CD4-positive, alpha-beta T cell treated with Interleukin-17A for 4 hours (primary cell): ENCODE measurements around the gene RPS2.
"Not testable (repeated sequence)": the region's sequence is repeated elsewhere in the genome, so short reads cannot be mapped to it uniquely, and the experiment has no call there.

ENCODE experiments used
- DNase-seq: peaks from one replicate; pipeline ENCODE4 v3.0.0-alpha.2; 2020; ENCODE audit warnings: mixed read lengths

The RPS2 gene

DNA sequence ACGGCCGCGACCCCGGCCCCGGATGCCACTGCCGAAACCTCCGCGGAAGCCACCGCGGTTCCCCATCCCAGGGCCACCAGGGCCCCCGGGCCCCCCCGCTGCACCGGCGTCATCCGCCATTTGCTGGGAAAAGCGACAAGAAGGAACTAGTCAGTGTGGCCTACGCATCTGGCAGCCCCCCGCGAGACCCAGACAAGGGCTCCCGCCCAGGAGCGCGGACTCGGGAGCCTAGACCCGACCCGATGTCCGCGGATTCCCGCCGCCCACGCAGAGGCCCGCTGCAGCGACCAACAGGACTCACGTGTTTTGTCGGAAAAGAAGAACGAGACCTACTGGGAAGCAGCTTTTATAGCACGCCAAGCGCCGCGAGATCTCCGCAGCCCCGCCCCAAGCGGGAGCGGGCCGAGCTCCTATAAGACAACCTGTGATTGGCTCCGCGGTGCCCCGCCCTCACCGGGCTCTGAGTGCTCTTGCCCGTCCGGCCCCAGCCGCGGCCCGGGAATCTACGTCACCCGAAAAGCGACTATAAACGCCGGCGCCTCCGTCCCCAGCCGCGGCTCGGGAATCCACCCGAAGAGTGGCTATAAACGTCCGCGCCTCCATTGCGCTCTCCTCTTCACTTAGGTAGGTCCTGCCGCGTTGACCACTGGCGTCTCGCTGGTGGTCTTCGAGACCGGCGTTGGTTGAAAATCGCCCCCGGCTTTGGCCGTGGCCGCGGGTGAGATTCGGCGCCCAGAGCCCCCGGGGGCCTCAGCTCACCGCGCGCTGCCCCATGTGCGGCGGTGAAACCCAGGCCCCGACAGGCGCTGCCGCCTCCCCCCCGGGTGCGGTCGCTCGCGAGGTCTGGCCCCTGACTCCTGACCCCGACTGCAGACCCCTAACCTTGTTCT is at the start of gene RPS2:
Gene RPS2 (minus strand): TSS at position 321 of the 890 bp plus-strand sequence. CDS start 201 bp downstream, at position 120.
- peak; percentile 97 for DNase-seq

DNA sequence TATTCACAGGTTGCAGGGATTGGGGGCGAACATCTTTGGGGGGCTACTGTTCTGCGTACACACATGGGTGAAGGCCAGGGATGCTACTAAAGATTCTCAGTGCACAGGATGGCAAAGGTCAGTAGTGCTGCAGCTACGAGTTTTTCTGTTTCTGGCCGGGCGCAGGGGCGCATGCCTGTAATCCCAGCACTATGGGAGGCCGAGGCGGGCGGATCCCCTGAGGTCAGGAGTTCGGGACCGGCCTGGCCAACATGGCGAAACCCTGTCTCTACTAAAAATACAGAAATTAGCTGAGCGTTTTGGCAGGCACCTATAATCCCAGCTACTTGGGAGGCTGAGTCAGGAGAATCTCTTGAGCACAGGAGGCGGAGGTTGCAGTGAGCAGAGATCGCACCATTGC is 48.9 kb upstream of the RPS2 start:
- no peak for DNase-seq

DNA sequence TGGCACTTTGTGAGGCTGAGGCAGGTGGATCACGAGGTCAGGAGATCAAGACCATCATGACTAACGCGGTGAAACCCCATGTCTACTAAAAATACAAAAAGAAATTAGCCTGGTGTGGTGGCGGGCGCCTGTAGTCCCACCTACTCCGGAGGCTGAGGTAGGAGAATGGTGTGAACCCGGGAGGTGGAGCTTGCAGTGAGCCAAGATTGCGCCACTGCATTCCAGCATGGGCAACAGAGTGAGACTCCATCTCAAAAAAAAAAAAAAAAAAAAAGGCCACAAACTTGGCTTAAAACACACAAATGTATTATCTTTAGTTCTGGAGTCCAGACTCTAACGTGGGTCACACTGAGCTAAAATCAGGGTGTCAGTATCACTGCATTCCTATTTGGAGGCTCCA is 47.1 kb upstream of the RPS2 start:
- DNase-seq, result not testable (repeated sequence)

DNA sequence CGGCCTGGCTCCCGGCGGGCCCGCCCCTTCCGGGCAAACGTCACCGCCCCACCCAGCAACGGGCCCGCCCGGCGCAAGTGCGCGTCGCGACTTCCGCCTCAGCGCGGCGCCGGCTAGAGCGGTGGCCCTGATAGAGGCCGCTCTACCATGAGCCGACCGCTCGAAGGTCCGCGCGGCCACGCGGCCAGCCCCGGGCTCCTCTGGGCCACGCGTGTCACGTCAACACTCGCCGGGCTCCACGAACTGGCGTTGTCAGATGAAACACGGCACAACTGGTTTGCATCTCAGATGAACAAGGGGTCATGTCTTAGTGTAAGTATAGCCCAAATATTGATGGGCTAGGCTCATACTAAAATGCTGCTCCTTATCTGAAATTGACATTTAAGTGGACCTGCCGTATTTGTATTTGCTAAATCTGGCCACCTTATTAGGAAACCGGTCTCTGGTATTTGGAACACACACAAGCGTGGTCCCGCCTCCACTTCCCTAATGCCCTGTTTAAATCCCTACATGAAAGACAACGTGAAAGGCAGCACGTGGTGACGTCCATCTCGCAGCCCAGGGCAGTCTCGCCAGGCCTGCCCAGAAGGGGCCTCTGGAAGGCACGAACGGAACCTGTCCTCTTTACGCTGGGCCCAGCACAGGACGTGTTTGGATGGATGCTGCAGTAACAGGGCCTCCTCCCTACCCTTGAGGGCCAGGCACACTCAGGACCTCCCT is 45.3 kb upstream of the RPS2 start, which contains the start of gene ZNF598:
Gene ZNF598 (minus strand): TSS at position 31 of the 720 bp plus-strand sequence.
- DNase-seq, result peak; percentile 86

DNA sequence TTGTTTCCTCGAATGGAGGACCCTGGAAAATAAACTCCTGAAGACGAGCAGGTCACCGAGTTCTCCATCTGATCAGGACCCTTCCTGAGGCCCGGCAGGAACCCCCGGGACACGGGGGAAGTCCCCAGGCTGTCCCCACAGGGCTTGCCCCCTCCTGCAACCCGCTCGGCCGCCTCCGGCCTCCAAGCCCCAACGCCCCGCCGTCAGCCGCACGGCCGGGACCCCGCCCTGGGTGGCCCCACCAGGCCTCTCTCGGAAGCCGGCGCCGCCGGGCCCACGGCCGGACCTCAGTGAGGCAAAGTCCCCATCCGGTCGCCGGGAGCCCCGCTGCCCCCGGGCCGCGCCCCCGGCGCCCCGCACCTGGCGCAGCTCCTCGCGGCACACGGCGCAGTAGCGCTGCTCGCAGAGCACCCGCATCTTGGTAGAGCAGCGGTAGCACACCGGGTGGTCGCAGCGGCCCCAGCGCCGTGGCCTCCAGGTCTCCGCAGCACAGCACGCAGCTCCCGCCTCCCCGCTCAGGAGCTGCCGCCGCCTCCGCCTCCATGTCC is 44.6 kb upstream of the RPS2 start:
- DNase-seq, result no peak

DNA sequence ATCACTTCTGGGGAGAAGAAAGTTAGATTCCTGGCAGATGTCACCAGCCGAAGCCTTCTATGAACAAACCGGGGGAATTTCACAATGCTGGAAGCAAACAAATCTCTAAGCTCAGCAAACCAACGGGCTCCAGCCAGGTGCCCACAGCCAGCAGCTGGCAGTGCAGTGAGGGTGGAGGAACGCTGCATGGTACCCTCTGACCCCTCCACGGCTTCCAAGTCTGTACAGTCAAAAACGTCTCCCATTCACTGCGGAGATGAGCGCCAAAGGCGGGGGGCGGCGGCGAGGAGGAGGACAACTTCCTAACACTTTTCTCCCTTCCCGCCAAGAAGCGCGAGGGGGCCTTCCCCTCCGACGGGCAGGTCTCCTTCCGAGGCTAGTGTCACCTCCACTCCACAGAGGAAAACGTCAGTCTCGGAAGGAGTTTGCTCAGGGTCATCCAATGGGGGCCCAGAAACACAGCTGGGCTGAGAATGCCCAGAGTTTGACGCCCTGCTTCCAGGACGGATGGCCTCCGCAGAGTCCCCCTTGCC is 44.1 kb upstream of the RPS2 start:
- DNase-seq, result no peak

DNA sequence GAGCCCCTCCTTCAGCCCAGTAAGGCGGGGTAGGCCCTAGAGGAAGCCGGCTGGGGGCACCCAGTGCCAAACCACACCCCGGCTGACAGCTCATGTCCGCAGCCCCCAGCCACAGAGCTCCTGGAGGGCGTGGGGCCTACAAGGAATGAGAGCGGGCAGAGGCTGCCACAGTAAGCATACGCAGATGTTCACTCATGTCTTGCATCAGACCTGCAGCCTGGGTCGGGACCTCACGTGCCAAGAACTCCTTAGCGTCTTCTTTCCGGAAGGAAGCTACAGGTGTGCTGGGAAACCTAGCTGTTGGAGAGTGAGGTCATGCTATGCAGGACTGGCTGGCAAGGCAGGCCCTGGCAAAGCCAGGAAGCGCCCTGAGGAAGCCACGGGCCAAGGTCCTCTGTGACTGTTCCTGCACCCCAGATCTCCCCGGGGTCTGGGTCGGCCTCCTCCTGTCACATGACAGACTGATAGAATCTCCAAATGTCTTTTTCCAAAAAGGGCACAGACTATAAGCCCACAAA is 43.4 kb upstream of the RPS2 start:
- no peak for DNase-seq

DNA sequence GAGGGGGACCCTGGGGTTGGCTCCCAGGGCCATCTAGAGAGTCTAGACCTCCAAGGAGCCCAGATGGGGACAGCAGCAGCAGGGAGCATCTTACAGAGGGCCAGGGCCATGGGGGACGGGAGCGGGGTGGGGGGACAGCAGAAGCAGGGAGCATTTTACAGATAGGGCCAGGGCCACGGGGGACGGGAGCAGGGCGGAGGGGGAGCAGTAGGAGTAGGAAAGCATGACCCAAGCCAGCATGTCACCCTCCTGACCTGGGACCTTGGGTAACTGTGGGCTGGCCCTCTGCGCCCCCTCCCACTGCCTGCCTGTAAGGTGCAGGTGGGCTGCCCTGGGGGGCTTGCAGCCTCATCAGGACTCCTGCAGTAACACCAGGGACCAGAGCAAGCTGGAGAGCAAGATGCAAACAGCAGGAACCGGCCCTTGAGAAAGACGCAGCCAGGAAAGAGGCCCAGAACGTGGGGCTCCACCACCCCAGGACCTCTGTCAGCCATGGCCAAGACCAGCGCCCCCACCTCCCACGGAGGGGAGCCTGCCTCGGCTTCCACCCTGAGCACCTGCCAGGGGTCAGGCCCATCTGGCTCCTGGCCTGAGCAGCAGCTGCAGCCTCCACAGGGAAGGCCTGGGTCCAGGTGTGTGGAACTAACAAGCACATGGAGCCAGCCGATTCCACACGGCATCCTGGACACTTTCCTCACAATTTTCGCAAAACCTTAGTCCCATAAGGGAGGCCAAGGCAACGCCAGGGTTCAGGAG is 42.6 kb upstream of the RPS2 start:
- no peak for DNase-seq

DNA sequence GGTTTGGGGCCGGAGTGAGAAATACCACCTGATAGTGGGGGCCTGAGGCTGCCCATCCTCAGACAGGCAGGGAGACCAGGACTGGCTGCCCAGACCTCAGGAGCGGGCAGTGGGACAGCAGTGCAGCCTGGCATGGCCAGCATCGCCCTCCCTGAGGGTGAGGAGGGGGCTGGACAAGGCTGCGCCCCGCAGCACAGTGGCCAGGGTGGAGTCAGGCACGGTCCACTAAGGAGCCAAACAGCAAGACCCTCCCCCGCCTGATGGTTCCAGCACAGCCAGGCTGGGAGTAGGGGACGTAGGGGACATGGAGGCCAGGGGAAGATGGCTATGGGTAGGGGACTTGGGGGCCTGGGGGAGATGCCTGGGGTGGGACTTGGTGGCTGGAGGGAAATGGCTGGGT is 41.7 kb upstream of the RPS2 start:
- no peak for DNase-seq

DNA sequence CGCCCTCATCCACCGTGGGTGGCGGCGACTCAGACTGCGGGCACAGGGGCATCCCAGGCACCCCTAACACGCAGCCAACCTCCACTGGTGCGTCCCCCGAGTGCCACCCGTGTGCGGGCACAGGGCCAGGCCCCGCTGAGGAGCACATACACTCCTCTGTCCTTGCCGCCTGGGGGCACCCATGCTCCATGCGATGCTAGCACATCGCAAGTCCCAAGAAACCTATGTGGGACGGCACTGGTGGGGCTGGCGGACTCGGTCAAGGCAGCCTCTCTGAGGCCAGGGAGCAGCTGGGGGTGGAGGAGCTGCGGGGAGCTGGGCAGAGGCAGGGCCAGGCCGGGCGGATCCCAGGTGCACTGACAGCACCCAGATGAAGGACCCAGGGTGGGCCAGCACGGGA is 41.0 kb upstream of the RPS2 start:
- DNase-seq, result no peak

DNA sequence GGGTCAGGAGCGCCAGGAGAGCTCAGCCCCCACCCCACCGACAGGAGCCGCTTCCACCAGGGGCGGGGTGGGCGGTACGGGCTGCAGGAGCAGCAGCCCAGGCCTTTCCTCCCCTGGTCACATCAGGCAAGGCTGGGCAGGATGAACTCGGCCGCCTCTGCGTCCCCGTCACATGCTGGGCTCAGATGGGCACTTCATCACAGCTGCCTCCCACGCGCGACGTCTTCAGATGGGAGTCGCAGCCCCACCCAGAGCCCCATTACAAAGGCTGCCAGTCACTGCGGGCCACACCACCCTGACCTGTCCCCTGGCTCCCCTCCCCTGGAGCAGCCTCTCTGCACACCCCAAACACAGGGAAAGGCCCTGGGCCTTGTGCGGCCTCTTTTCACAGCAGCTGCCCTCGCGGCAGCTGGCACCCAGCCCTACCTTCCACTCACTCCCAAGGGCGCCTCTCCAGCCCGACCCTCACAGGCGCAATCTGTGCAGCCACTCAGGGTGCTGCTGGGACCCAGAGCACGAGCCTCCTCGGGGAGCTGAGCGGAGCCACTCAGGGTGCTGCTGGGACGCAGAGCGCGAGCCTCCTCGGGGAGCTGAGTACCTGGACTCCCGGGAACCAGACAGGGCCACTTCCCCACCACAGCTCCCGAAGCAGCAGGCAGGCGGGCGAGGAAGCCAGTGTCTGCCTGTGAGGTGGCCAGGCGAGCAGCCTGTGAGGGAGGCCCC is 40.3 kb upstream of the RPS2 start:
- no peak for DNase-seq

DNA sequence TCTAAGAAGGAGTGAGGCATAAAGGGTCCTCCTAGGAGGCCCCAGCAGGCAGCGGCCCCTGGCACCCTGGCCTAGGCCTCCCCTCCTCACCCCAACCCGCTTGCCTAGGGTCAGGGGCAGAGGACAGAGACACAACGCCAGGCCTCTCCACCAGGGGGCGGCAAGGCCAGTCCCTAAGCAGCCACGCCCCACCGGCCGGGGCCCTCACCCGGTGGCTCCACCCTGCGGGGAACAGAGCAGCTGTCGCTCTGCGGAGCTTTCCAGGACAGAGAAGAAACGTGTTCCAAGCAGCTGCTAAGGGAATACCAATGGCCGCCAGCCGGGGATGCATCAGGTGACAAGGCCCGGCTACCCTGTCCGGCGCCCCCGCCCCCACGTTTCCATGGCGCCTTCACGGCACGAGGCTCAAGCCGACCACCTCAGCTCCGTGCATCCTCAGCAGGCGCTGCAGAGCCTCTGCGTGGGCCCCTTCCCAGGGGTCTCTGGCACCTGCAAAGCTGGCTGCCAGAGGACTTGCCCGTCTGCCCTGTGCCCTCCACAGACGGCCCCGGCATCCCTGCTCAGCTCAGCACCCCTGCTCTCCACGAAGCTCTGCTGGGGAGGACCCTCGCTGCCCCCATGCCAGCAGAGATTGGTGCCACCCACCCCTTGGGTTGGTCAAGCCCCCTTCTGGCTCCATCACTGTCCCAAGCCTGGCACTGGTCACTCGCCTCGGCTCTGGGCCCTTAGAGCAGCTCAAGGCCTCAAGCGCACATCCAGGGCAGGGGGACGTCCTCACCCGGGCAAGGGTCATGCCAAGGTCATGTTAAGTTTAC is 39.4 kb upstream of the RPS2 start:
- DNase-seq, result peak; percentile 89

DNA sequence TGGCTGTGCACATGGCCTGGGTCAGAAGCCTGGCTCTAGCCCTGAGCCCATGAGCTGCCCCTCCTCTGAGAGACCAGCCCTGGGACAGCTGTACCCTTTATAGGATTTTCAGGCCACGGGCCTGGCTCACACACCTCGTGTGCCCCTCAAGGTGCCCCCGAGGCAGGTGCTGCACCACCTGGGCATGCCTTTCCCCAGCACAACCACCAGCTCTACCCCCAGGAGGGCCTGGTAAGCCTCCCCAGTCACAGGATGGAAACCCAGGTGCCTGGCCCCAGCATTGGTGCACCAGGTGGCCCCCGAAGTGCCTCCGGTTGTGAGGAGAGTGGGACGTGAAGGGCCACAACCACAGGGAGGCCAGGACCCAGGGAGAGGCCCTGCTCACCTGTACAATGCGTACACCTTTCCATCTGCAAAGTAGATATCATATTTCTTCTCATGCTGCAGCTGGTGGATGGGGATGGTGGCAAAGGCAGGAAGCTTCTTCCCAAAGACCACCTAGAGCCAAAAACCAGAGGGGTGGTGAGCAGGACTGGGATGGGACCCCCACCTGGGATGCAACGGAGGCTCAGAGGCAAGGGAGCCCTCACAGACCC is 38.7 kb upstream of the RPS2 start:
- no peak for DNase-seq

DNA sequence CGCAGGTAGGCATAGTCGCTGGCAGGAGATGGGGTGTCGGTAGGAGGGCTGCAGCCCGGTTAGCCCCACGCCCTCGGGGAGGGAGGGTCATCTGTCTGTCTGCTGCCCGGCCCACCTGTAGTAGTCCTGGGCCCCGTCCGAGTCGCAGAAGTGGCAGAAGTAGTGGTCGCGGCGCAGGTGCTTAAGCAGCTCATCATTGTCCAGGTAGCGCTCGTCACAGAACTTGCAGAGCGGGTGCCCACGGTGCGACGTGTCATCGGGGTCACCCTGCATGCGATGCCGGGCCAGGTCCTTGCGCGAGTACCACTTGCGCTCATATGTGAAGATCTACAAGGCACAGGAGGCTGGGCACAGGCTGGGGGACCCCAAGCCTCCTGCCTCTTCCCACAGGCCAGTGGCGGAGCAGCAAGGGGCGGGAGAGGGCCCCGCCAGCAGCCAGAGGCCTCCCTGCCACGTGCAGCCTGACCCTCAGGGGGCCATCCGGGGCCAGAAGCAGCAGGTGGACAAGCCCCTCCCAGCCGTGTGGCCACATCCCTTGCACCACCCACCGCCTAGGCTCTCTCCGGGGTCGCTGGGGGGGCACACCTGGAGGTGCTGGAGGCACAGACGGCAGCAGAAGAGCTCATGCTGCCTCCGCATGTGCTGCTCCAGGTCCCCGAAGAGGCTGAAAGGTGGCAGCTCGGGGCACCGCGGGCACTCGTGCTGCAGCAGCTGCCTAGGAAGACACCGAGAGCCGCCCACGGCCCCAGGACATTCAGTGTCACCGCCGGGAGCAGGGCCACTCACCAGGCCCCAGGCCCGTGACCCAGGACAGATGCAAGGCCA is 38.0 kb upstream of the RPS2 start:
- no peak for DNase-seq

DNA sequence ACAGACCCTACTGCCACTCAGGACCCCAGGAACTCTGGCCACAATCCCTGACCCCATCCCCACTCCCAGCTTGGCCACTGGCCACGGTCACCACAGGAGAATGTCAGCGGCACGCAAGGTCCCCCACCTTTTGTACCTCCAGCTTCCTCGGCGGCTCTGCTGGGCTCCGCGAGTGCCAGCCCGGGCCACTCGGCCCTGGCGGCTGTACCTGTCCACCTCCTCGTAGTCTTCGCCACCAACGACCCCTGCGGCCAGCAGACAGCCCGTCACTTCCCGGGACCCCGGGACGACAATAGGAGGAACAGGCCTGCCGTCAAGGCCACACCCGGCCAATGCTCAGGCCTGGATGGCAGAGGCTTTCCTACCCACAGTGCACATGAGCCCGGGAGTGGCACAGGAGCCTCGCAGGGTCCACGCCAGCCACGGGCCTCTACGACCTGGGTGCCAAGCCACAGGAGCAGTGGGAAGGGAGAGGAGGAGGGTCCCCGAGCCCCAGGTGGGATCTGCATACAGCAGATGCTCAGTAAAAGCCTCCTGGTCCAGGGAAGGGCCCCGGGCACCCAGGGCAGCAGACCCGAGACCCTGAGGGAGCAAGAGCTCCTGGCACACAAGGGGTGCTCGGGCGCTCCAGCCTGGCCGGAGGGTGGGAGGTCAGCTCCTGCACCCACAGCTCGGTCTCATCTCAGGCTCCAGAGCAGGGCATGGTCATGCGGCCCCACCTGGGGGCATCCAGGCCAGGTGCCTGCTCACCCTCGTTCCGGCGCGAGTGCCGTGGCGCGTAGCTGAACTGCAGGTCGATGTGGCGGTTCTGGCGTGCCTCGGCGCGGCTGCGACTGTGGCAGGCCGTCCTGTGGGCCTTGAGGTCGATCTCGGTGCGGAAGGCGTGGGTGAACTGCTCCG is 37.1 kb upstream of the RPS2 start:
- DNase-seq, result no peak

DNA sequence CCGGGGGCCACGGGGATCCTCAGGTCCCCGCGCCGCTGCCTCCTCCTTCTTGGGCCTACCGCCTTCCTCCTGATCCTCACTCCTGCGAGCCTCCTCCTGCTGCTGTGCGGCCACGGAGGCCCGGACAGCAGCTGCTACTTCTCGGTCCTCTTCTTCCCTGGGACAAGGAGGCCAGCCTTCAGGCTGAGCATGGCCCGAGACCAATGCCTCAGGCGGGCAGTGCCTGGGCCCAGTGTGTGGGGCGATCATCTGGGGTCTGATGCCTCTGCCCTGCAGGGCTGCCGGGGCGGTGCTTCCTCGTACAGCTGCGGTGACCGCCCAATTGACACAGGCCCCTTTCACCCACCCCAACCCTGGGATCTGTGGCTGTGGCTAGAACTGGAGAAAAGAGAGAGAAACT is 36.4 kb upstream of the RPS2 start:
- no peak for DNase-seq

DNA sequence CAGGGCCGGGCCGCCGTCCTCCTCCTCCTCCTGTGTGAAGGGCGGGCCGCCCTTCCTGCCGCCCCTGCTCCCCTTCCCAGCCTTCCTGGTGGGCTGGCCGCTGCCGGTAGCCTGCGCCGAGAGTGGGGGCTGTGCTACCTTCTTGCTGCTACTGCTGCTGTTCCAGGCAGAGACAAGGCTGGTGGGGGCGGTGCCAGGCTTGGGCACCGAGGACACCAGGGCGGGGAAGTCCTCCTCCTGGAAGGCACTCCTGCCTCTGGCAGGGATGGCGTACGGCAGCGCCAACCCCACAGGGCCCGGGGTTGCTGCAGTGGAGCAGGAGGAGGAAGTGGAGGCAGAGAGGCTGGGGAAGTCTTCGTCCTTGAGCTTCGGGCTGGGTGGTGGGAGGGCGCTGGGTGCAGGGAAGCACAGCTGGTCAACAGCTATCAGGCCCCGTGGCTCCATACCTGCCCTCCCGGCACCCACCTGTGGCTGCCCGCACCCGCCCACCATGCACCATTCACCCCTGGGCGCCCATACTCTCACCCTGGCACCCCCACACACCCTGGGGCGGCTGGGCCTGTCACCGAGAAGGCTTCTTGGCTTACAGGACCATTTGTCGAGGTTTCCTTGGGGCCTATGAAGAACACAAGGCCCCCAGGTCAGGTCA is 35.4 kb upstream of the RPS2 start:
- DNase-seq, result no peak
